Gastroesophageal sphincter (tissue), 3 donors: ENCODE measurements around the gene LRRC58.

Source experiments
- CTCF ChIP-seq, 4 experiments: fragments of 200-600 bp in 2 of 4; fragments of 450-650 bp in 2 of 4; sonication (generic) in 1 of 4; IDR thresholded peaks; one replicate each; pipeline ENCODE4 v1.5.1; 2017 to 2019; ENCODE audit warnings: antibody characterized with exemption in 4 of 4, mild to moderate bottlenecking in 2 of 4, moderate library complexity in 2 of 4
- POLR2A ChIP-seq, 2 donors: fragments of 450-650 bp; IDR thresholded peaks; one replicate each; pipeline ENCODE4 v1.6.1; 2017; ENCODE audit warnings: antibody characterized with exemption in 2 of 2, mild to moderate bottlenecking in 2 of 2, moderate library complexity in 1 of 2
- POLR2AphosphoS5 ChIP-seq: sonication (generic); formaldehyde crosslinking; IDR thresholded peaks from one replicate; pipeline ENCODE4 v1.6.1; 2017; ENCODE audit warnings: antibody characterized with exemption

- TF ChIP-seq CTCF (IDR thresholded peaks at IDR 0.05), result no peak
- no peak for TF ChIP-seq POLR2AphosphoS5
- TF ChIP-seq POLR2A (IDR thresholded peaks at IDR 0.05), result no peak
These were observed 4.8 kb downstream of the LRRC58 start for GRCh38 chr3:120344349-120344748.
